T-helper 1 cell treated with Interleukin-12 subunit alpha and Interleukin-12 subunit beta and Interleukin-4 antibody, amounts not matched to agents 30 ng/mL and 1 ng/mL, for 36 hours (primary cell): Measurements from ENCODE around the gene NEK11. TPM values are rescaled to one million over a fixed set of nuclear protein-coding genes. Genes with fewer than 3 reads are reported as not detected.

Experiments
- intact Hi-C: fragments of 100-400 bp; cut with micrococcal nuclease; formaldehyde crosslinking; loops from one replicate; pipeline ENCODE4 v1.15.1; 2024
- total RNA-seq: library from RNA; stranded (reverse); gene quantifications from 2 replicates; pipeline ENCODE4 v1.2.3, GENCODE V29; 2022

The NEK11 gene
- total RNA-seq, 1 donor from 2014 or later: 1.9 TPM

DNA sequence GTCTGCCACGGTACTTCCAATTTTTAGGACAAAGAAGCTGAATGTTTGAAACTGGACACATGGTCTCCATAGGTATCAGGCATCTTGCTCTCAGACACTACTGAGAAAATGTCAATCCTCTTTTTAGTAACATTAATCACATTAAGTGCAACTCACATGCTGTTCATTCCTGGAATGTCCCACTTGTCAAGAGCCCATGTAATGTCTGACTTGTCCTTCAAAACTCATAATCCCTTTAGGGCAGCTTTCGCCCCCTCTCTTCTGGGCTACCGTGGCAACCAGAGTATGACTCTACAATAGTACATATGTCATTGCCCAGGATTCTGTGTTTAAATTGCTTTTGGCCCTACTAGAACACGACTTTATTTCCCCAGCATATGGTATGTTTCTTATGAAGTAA lies 367.2 kb downstream of the NEK11 start:
- intact Hi-C loops: no loop called here

DNA sequence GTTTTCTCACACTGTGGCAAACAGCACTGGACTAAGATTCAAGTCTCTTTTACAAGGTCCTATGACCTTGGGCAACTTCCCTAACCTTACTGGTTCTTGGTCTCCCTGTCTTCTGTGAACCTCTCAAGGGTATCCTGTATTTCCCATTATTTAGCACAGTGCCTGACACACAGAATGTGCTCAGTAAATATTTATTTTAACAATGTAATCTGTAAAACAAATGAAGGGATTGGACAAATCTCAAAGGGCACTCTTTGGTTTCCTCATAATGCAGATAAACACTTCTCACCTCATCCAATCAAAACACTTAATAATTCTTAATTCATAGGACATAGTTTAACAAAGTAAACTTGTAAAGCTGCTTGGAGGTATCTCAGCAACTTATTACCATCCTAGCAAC lies 367.7 kb downstream of the NEK11 start:
- intact Hi-C loops: no loop called here

DNA sequence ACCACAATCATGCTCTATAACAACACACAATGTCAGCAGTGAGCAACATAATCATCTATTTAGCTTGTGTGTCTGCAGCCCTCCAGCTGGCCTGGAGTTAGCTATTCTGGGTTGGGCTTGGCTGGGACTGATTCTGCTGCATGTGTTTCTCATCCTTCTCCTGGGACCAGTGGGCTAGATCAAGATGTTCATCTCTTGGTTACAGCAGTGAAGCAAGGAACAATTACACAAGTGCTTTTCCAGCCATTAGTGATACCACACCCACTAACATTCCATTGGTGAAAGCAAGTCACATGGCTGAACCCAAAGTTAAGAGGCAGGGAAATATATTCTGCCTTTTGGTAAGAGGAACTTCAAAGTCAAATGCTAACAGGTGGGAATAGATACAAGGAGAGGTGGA lies 369.5 kb downstream of the NEK11 start:
- intact Hi-C loops: no loop called here

DNA sequence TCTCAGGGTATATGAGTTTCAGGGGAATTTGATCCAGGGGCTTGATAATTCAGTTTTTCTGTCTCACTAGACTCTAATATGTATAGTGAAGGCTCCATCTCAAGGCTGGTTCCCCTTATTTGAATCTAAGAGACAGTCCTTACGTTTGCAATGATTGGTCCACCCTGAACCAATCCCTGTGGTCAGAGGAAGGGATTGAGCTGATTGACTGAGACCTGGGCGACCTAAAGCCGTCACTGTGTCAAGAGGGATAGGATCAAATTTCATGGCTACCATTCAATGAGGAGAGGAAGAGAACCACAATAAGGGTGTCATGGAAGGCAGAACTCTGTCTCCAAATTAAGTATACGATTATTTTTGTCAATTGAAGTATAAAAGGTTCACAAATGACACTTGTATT lies 371.2 kb downstream of the NEK11 start:
- intact Hi-C loops: no loop called here

Other genes starting within 250 kb of the NEK11 start
- gene ATP2C1, start 132.8 kb upstream of the NEK11 start, total RNA-seq: 64.9 and 68.7 TPM in 2 replicates
- 10.8 and 16.4 TPM in 2 replicates for gene ASTE1, start 52 bp upstream of the NEK11 start, total RNA-seq